Measurements from ENCODE around the gene SOCS6. TPM values are rescaled to one million over a fixed set of nuclear protein-coding genes. Genes with fewer than 3 reads are reported as not detected.
A peak's percentile ranks its signal among the peaks of the same experiment; 100 is the strongest.

Gene SOCS6
- total and polyA plus RNA-seq, 8 donors, result 18.0 to 26.6 (median 22.3) TPM

GRCh38 chr18:70328169-70328568, 39.3 kb downstream of the SOCS6 start:
- intact Hi-C loops (cut with DNase I), result no loop called here
- Histone ChIP-seq H3K9me3 (no peaks in the 10 kb centered on the region), H3K4me3 (no peak overlapping the region), H3K27me3 (no peaks in the 10 kb centered on the region), H3K36me3 (peaks cover 0 to 21% of the 10 kb centered on the region in 2 donors), H3K27ac (no peak overlapping the region), H3K4me1 (peaks cover 0 to 3% of the 10 kb centered on the region in 2 donors)
- no peak for ATAC-seq
- TF ChIP-seq, protein P1, sequence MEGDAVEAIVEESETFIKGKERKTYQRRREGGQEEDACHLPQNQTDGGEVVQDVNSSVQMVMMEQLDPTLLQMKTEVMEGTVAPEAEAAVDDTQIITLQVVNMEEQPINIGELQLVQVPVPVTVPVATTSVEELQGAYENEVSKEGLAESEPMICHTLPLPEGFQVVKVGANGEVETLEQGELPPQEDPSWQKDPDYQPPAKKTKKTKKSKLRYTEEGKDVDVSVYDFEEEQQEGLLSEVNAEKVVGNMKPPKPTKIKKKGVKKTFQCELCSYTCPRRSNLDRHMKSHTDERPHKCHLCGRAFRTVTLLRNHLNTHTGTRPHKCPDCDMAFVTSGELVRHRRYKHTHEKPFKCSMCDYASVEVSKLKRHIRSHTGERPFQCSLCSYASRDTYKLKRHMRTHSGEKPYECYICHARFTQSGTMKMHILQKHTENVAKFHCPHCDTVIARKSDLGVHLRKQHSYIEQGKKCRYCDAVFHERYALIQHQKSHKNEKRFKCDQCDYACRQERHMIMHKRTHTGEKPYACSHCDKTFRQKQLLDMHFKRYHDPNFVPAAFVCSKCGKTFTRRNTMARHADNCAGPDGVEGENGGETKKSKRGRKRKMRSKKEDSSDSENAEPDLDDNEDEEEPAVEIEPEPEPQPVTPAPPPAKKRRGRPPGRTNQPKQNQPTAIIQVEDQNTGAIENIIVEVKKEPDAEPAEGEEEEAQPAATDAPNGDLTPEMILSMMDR (IDR thresholded peaks at IDR 0.05), result no peak
- DNase-seq, result no peak

DNA sequence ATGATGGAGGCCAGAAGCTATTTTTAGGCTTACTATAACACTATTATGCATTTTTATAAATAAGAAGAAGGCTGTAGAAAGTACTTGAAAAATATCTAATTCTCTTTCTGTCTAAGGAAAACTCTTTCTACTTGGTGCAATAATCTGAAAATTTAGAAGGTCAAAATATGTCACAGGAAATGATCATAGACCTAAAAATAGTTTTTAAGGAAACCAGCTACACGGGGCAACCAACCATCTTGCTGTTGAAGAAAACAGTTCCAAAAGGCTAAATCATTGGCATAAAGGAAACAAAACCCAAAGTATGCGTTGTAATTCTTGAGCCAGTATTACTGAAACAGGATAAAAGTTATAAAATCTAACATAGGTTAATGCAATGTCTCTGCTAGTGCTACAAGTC, 40.2 kb downstream of the SOCS6 start:
- no peaks in the 10 kb centered on the region for H3K27me3 ChIP-seq
- DNase-seq (no peak), ATAC-seq (no peak)
- intact Hi-C loops (cut with DNase I), result no loop called here
- H3K36me3 ChIP-seq, result peaks cover 0 to 21% of the 10 kb centered on the region in 2 donors
- TF ChIP-seq, protein P1 (IDR thresholded peaks at IDR 0.05), result no peak
- no peak overlapping the region for H3K27ac ChIP-seq
- no peaks in the 10 kb centered on the region for H3K9me3 ChIP-seq
- H3K4me1 ChIP-seq, result peaks cover 0 to 3% of the 10 kb centered on the region in 2 donors
- H3K4me3 ChIP-seq, result no peak overlapping the region

GRCh38 chr18:70330887-70331286, 42.0 kb downstream of the SOCS6 start:
- H3K4me1 ChIP-seq, result peaks cover 0 to 3% of the 10 kb centered on the region in 2 donors
- peaks cover 0 to 6% of the 10 kb centered on the region in 2 donors for H3K36me3 ChIP-seq
- intact Hi-C loops (cut with DNase I), result no loop called here
- DNase-seq, result no peak
- no peaks in the 10 kb centered on the region for H3K27me3 ChIP-seq
- ATAC-seq, result no peak
- no peak overlapping the region for H3K4me3 ChIP-seq
- H3K9me3 ChIP-seq, result peaks cover 0 to 5% of the 10 kb centered on the region in 2 donors
- TF ChIP-seq, protein P1 (IDR thresholded peaks at IDR 0.05), result no peak
- no peak overlapping the region for H3K27ac ChIP-seq

- ATAC-seq (no peak), DNase-seq (no peak)
- H3K27ac ChIP-seq, result no peak overlapping the region
- H3K27me3 ChIP-seq, result no peaks in the 10 kb centered on the region
- intact Hi-C loops (cut with DNase I), result no loop called here
- peaks cover 0 to 5% of the 10 kb centered on the region in 2 donors for H3K9me3 ChIP-seq
- H3K4me1 ChIP-seq, result peaks cover 0 to 3% of the 10 kb centered on the region in 2 donors
- H3K36me3 ChIP-seq, result no peaks in the 10 kb centered on the region
- no peak overlapping the region for H3K4me3 ChIP-seq
- TF ChIP-seq, protein P1 (IDR thresholded peaks at IDR 0.05), result no peak
Measured at GRCh38 chr18:70331456-70332097, 42.7 kb downstream of the SOCS6 start.

GRCh38 chr18:70332694-70333093, 43.8 kb downstream of the SOCS6 start:
- DNase-seq (no peak), ATAC-seq (peak; percentile 71)
- peak overlapping the region in 1 of 2 donors; percentile 54 for H3K27ac ChIP-seq
- no peaks in the 10 kb centered on the region for H3K27me3 ChIP-seq
- H3K36me3 ChIP-seq, result no peaks in the 10 kb centered on the region
- H3K9me3 ChIP-seq, result peaks cover 0 to 5% of the 10 kb centered on the region in 2 donors
- H3K4me3 ChIP-seq, result no peak overlapping the region
- TF ChIP-seq, protein P1 (IDR thresholded peaks at IDR 0.05), result no peak
- peaks cover 0 to 3% of the 10 kb centered on the region in 2 donors for H3K4me1 ChIP-seq
- intact Hi-C loops (cut with DNase I), result no loop called here

All from left lung (tissue), 10 donors.